HG03342 (cell line): ENCODE measurements around the gene BANK1.

Experiments
- ATAC-seq: cut with Tn5 transposase; IDR thresholded peaks from one replicate; pipeline ENCODE4 v1.9.1; 2021; ENCODE audit warnings: mild to moderate bottlenecking, moderate library complexity; ENCODE audit not compliant: unreplicated experiment

Gene BANK1

GRCh38 chr4:101954351-101954750 is 163.8 kb downstream of the BANK1 start:
- ATAC-seq = no peak

GRCh38 chr4:101954975-101955678 is 164.6 kb downstream of the BANK1 start:
- no peak for ATAC-seq

- ATAC-seq = no peak
These were observed 165.7 kb downstream of the BANK1 start for GRCh38 chr4:101956068-101956825.

GRCh38 chr4:101958547-101958946 is 168.0 kb downstream of the BANK1 start:
- ATAC-seq = no peak

GRCh38 chr4:101960431-101960830 is 169.9 kb downstream of the BANK1 start:
- ATAC-seq = no peak

GRCh38 chr4:101961144-101961543 is 170.6 kb downstream of the BANK1 start:
- ATAC-seq = no peak

- ATAC-seq = no peak
These were observed 177.3 kb downstream of the BANK1 start for GRCh38 chr4:101967697-101968346.

- no peak for ATAC-seq
These were observed 177.8 kb downstream of the BANK1 start for GRCh38 chr4:101968364-101968763.

GRCh38 chr4:101969965-101970364 is 179.4 kb downstream of the BANK1 start:
- ATAC-seq = no peak

GRCh38 chr4:101970547-101971155 is 180.1 kb downstream of the BANK1 start:
- ATAC-seq = no peak

GRCh38 chr4:101972791-101973190 is 182.3 kb downstream of the BANK1 start:
- ATAC-seq = no peak

- no peak for ATAC-seq
These were observed 182.8 kb downstream of the BANK1 start for GRCh38 chr4:101973361-101973760.

GRCh38 chr4:101977076-101977475 is 186.5 kb downstream of the BANK1 start:
- no peak for ATAC-seq

GRCh38 chr4:101981756-101982155 is 191.2 kb downstream of the BANK1 start:
- no peak for ATAC-seq

GRCh38 chr4:101983835-101984234 is 193.3 kb downstream of the BANK1 start:
- ATAC-seq = no peak

GRCh38 chr4:101987623-101988243 is 197.2 kb downstream of the BANK1 start:
- ATAC-seq = peak; percentile 95

- ATAC-seq = no peak
These were observed 199.0 kb downstream of the BANK1 start for GRCh38 chr4:101989551-101989950.

GRCh38 chr4:101992446-101992845 is 201.9 kb downstream of the BANK1 start:
- no peak for ATAC-seq

GRCh38 chr4:101993002-101993841 is 202.7 kb downstream of the BANK1 start:
- ATAC-seq = no peak
